ENCODE data around the gene PGM3.
"Not testable (repeated sequence)": the region's sequence is repeated elsewhere in the genome, so short reads cannot be mapped to it uniquely, and the experiment has no call there.

DNA sequence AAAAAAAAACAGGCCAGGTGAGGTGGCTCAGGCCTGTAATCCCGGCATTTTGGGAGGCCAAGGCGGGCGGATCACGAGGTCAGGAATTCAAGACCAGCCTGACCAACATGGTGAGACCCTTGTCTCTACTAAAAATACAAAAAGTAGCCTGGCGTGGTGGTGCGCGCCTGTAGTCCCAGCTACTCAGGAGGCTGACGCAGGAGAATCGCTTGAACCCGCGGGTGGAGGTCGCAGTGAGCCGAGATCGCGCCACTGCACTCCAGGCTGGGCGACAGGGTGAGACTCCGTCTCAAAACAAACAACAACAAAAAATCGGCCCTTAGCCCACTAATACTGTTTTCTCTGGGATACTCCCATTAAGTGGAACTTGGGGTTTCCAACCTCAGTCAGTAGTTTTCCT, 1.1 kb downstream of the PGM3 start:
- TF ChIP-seq POLR2AphosphoS5 (IDR thresholded peaks at IDR 0.05; ENCODE audit: low read depth, low read length); YY1 (IDR thresholded peaks at IDR 0.05; ENCODE audit: low read depth); RFX5 (IDR thresholded peaks at IDR 0.05; ENCODE audit: low read length): not testable (repeated sequence)
- TF ChIP-seq, protein P1, sequence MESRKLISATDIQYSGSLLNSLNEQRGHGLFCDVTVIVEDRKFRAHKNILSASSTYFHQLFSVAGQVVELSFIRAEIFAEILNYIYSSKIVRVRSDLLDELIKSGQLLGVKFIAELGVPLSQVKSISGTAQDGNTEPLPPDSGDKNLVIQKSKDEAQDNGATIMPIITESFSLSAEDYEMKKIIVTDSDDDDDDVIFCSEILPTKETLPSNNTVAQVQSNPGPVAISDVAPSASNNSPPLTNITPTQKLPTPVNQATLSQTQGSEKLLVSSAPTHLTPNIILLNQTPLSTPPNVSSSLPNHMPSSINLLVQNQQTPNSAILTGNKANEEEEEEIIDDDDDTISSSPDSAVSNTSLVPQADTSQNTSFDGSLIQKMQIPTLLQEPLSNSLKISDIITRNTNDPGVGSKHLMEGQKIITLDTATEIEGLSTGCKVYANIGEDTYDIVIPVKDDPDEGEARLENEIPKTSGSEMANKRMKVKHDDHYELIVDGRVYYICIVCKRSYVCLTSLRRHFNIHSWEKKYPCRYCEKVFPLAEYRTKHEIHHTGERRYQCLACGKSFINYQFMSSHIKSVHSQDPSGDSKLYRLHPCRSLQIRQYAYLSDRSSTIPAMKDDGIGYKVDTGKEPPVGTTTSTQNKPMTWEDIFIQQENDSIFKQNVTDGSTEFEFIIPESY (IDR thresholded peaks at IDR 0.05; ENCODE audit: borderline replicate concordance, low read depth) = not testable (repeated sequence)
- TF ChIP-seq, protein P2, sequence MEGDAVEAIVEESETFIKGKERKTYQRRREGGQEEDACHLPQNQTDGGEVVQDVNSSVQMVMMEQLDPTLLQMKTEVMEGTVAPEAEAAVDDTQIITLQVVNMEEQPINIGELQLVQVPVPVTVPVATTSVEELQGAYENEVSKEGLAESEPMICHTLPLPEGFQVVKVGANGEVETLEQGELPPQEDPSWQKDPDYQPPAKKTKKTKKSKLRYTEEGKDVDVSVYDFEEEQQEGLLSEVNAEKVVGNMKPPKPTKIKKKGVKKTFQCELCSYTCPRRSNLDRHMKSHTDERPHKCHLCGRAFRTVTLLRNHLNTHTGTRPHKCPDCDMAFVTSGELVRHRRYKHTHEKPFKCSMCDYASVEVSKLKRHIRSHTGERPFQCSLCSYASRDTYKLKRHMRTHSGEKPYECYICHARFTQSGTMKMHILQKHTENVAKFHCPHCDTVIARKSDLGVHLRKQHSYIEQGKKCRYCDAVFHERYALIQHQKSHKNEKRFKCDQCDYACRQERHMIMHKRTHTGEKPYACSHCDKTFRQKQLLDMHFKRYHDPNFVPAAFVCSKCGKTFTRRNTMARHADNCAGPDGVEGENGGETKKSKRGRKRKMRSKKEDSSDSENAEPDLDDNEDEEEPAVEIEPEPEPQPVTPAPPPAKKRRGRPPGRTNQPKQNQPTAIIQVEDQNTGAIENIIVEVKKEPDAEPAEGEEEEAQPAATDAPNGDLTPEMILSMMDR (IDR thresholded peaks at IDR 0.05) = not testable (repeated sequence)
- TF ChIP-seq, protein P3, sequence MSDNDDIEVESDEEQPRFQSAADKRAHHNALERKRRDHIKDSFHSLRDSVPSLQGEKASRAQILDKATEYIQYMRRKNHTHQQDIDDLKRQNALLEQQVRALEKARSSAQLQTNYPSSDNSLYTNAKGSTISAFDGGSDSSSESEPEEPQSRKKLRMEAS (IDR thresholded peaks at IDR 0.05; ENCODE audit: low read depth) = not testable (repeated sequence)
